GM19395 (cell line): Measurements from ENCODE around the gene B4GALT6.

Experiments used
- ATAC-seq: cut with Tn5 transposase; IDR thresholded peaks from one replicate; pipeline ENCODE4 v1.9.1; 2021; ENCODE audit warnings: mild to moderate bottlenecking, moderate library complexity; ENCODE audit not compliant: unreplicated experiment

The B4GALT6 gene

GRCh38 chr18:31596081-31596872 is 88.1 kb downstream of the B4GALT6 start:
- no peak for ATAC-seq

GRCh38 chr18:31595121-31595771 is 89.1 kb downstream of the B4GALT6 start:
- ATAC-seq, result no peak

GRCh38 chr18:31592506-31593157 is 91.7 kb downstream of the B4GALT6 start:
- no peak for ATAC-seq

GRCh38 chr18:31591628-31592027 is 92.8 kb downstream of the B4GALT6 start, which contains the start of gene TTR:
TTR (plus strand) TSS chr18:31591877; CDS start chr18:31591903, 26 bp downstream.
- ATAC-seq, result no peak

GRCh38 chr18:31591113-31591512 is 93.3 kb downstream of the B4GALT6 start:
- ATAC-seq, result no peak

- ATAC-seq, result no peak
Observed at GRCh38 chr18:31590570-31590969, 93.8 kb downstream of the B4GALT6 start.

- ATAC-seq, result no peak
Observed at GRCh38 chr18:31587529-31587928, 96.9 kb downstream of the B4GALT6 start.

- ATAC-seq, result no peak
Observed at GRCh38 chr18:31586616-31587015, 97.8 kb downstream of the B4GALT6 start.

GRCh38 chr18:31585991-31586390 is 98.4 kb downstream of the B4GALT6 start:
- ATAC-seq, result no peak

GRCh38 chr18:31583185-31583854 is 101.1 kb downstream of the B4GALT6 start:
- no peak for ATAC-seq

GRCh38 chr18:31581498-31582197 is 102.7 kb downstream of the B4GALT6 start:
- no peak for ATAC-seq

- ATAC-seq, result no peak
Observed at GRCh38 chr18:31579375-31579774, 105.0 kb downstream of the B4GALT6 start.

- no peak for ATAC-seq
Observed at GRCh38 chr18:31578126-31578525, 106.3 kb downstream of the B4GALT6 start.

GRCh38 chr18:31577195-31577594 is 107.2 kb downstream of the B4GALT6 start:
- peak; percentile 29 for ATAC-seq

GRCh38 chr18:31576670-31577069 is 107.7 kb downstream of the B4GALT6 start:
- ATAC-seq, result peak; percentile 49

- no peak for ATAC-seq
Observed at GRCh38 chr18:31575515-31576257, 108.7 kb downstream of the B4GALT6 start.

GRCh38 chr18:31574359-31574758 is 110.0 kb downstream of the B4GALT6 start:
- no peak for ATAC-seq
